Measurements from ENCODE around the gene PLCH2.

The PLCH2 gene

GRCh38 chr1:2440346-2440745 lies 35.7 kb upstream of the PLCH2 start:
- DNase-seq = peak in 1 of 51 donors; percentile 45

GRCh38 chr1:2441746-2442145 lies 34.3 kb upstream of the PLCH2 start:
- peak in 21 of 51 donors; percentile 20 to 69 (median 43) for DNase-seq

GRCh38 chr1:2442661-2443060 lies 33.4 kb upstream of the PLCH2 start:
- DNase-seq = peak in 1 of 51 donors; percentile 40

- peak in 37 of 51 donors; percentile 27 to 83 (median 54) for DNase-seq
Observed at GRCh38 chr1:2443277-2444137, 32.6 kb upstream of the PLCH2 start.

- peak in 1 of 51 donors; percentile 54 for DNase-seq
Observed at GRCh38 chr1:2444138-2444591, 31.9 kb upstream of the PLCH2 start.

- peak in 9 of 51 donors; percentile 12 to 46 (median 24) for DNase-seq
Observed at GRCh38 chr1:2445162-2445822, 30.8 kb upstream of the PLCH2 start.

- peak in 6 of 51 donors; percentile 27 to 58 (median 50) for DNase-seq
Observed at GRCh38 chr1:2445823-2446215, 30.3 kb upstream of the PLCH2 start.

GRCh38 chr1:2446394-2446793 lies 29.7 kb upstream of the PLCH2 start:
- DNase-seq = peak in 43 of 51 donors; percentile 24 to 85 (median 65)

- DNase-seq = peak in 2 of 51 donors; percentile 40 to 80
Observed at GRCh38 chr1:2446861-2447260, 29.2 kb upstream of the PLCH2 start.

GRCh38 chr1:2447276-2448097 lies 28.6 kb upstream of the PLCH2 start:
- DNase-seq = peak in 3 of 51 donors; percentile 23 to 42 (median 32)

- DNase-seq = no peak
Observed at GRCh38 chr1:2448098-2448445, 28.0 kb upstream of the PLCH2 start.

- peak in 30 of 51 donors; percentile 12 to 74 (median 44) for DNase-seq
Observed at GRCh38 chr1:2449636-2450454, 26.2 kb upstream of the PLCH2 start.

- peak in 2 of 51 donors; percentile 20 to 57 for DNase-seq
Observed at GRCh38 chr1:2451741-2452140, 24.3 kb upstream of the PLCH2 start.

- DNase-seq = peak in 44 of 51 donors; percentile 21 to 91 (median 72)
Observed at GRCh38 chr1:2452201-2452931, 23.7 kb upstream of the PLCH2 start.

GRCh38 chr1:2452932-2453315 lies 23.2 kb upstream of the PLCH2 start:
- DNase-seq = peak in 2 of 51 donors; percentile 20 to 80

- DNase-seq = no peak
Observed at GRCh38 chr1:2454227-2454626, 21.9 kb upstream of the PLCH2 start.

- peak in 2 of 51 donors; percentile 15 to 46 for DNase-seq
Observed at GRCh38 chr1:2455757-2456156, 20.3 kb upstream of the PLCH2 start.

GRCh38 chr1:2457444-2457843 lies 18.6 kb upstream of the PLCH2 start:
- no peak for DNase-seq

- no peak for DNase-seq
Observed at GRCh38 chr1:2458687-2459086, 17.4 kb upstream of the PLCH2 start.

Data from hypothalamus (tissue), 51 donors.